Measurements from ENCODE around the gene ANAPC16. TPM values are rescaled to one million over a fixed set of nuclear protein-coding genes. Genes with fewer than 3 reads are reported as not detected.

The ANAPC16 gene
- total and polyA plus RNA-seq, 2 experiments from 2014 or later, result 77.5 to 126 TPM

Small RNA genes lying within 50 kb of the gene (small RNA-seq; reads per million reads assigned to genes)
- gene RF00019 (ENCODE audit: low replicate concordance), result not detected
- gene RF00340 (ENCODE audit: low replicate concordance), result not detected

Other genes starting within 250 kb of the ANAPC16 start
- 2.6 and 3.6 TPM in 2 replicates for gene SPOCK2, start 127.5 kb upstream of the ANAPC16 start, total RNA-seq (2014; rRNA removed; shearing (Covaris generic))
- 1.2 and 1.3 TPM in 2 replicates for gene SPOCK2, start 127.5 kb upstream of the ANAPC16 start, polyA plus RNA-seq (2016; fragmentation: Nextera tagmentation; extraction: Ambion mirVana)
- 30.3 and 37.2 TPM in 2 replicates for gene ASCC1, start 264 bp downstream of the ANAPC16 start, total RNA-seq (2014; rRNA removed; shearing (Covaris generic))
- 13.5 and 13.7 TPM in 2 replicates for gene ASCC1, start 264 bp downstream of the ANAPC16 start, polyA plus RNA-seq (2016; fragmentation: Nextera tagmentation; extraction: Ambion mirVana)
- 110 and 136 TPM in 2 replicates for gene DDIT4, start 57.9 kb downstream of the ANAPC16 start, total RNA-seq (2014; rRNA removed; shearing (Covaris generic))
- gene DDIT4, start 57.9 kb downstream of the ANAPC16 start, polyA plus RNA-seq (2016; fragmentation: Nextera tagmentation; extraction: Ambion mirVana), result 108 and 114 TPM in 2 replicates
- gene DNAJB12, start 138.9 kb downstream of the ANAPC16 start, total RNA-seq (2014; rRNA removed; shearing (Covaris generic)), result 13.0 and 16.0 TPM in 2 replicates
- gene DNAJB12, start 138.9 kb downstream of the ANAPC16 start, polyA plus RNA-seq (2016; fragmentation: Nextera tagmentation; extraction: Ambion mirVana), result 12.6 and 12.8 TPM in 2 replicates

Data from GM23338 (cell line).